HepG2 (cell line): ENCODE measurements around the gene ESRP2. TPM values are rescaled to one million over a fixed set of nuclear protein-coding genes. Genes with fewer than 3 reads are reported as not detected.

Experiments
- ATAD3A ChIP-seq: sonication (generic); formaldehyde crosslinking; IDR thresholded peaks from 2 replicates; pipeline ENCODE4 v1.4.0; 2020; ENCODE audit warnings: missing genetic modification reagents
- FOXO1 ChIP-seq: sonication (generic); formaldehyde crosslinking; IDR thresholded peaks from 2 replicates; pipeline ENCODE4 v1.4.0; 2020; ENCODE audit warnings: missing genetic modification reagents
- FOXP1 ChIP-seq, 2 experiments: fragments of 450-650 bp in 1 of 2; IDR thresholded peaks; 2 replicates each; pipeline ENCODE4 v1.6.1; 2017 to 2018; ENCODE audit warnings: antibody characterized with exemption in 1 of 2
- HOXA9 ChIP-seq: sonication (generic); formaldehyde crosslinking; IDR thresholded peaks from 2 replicates; pipeline ENCODE4 v1.8.1; 2022; ENCODE audit warnings: missing genetic modification reagents, mild to moderate bottlenecking, moderate library complexity, borderline replicate concordance
- JUN ChIP-seq: sonication (generic); formaldehyde crosslinking; IDR thresholded peaks from 2 replicates; pipeline ENCODE4 v1.4.0; 2020; ENCODE audit warnings: mild to moderate bottlenecking, missing genetic modification reagents
- KMT2B ChIP-seq: IDR thresholded peaks from 2 replicates; pipeline ENCODE4 v1.6.1; 2016; ENCODE audit warnings: missing genetic modification reagents, missing compliant biosample characterization
- MEF2D ChIP-seq: sonication (generic); formaldehyde crosslinking; IDR thresholded peaks from 2 replicates; pipeline ENCODE4 v1.5.1; 2020; ENCODE audit warnings: mild to moderate bottlenecking, missing genetic modification reagents
- NR2F6 ChIP-seq, 2 experiments: IDR thresholded peaks; 2 replicates each; pipeline ENCODE4 v1.6.1; 2016; ENCODE audit warnings: antibody characterized with exemption in 1 of 2, mild to moderate bottlenecking in 1 of 2
- RBM39 ChIP-seq: fragments of 200-400 bp; formaldehyde crosslinking; IDR thresholded peaks from one replicate; pipeline ENCODE4 v1.6.1; 2018; ENCODE audit warnings: antibody characterized with exemption, mild to moderate bottlenecking, low read depth, low read length; ENCODE audit not compliant: poor library complexity, severe bottlenecking
- RFX1 ChIP-seq: fragments of 450-650 bp; IDR thresholded peaks from 2 replicates; pipeline ENCODE4 v1.6.1; 2017
- SMARCE1 ChIP-seq: fragments of 450-650 bp; IDR thresholded peaks from 2 replicates; pipeline ENCODE4 v1.6.1; 2017; ENCODE audit warnings: borderline replicate concordance
- TBX2 ChIP-seq: sonication (generic); formaldehyde crosslinking; IDR thresholded peaks from 2 replicates; pipeline ENCODE4 v1.5.0; 2020; ENCODE audit warnings: missing genetic modification reagents, mild to moderate bottlenecking, borderline replicate concordance
- WIZ ChIP-seq: sonication (generic); formaldehyde crosslinking; IDR thresholded peaks from 2 replicates; pipeline ENCODE4 v1.5.1; 2020; ENCODE audit warnings: mild to moderate bottlenecking, missing genetic modification reagents
- ZNF224 ChIP-seq: sonication (generic); formaldehyde crosslinking; IDR thresholded peaks from 2 replicates; pipeline ENCODE4 v1.5.0; 2020; ENCODE audit warnings: mild to moderate bottlenecking, missing genetic modification reagents
- ZNF317 ChIP-seq: sonication (generic); formaldehyde crosslinking; IDR thresholded peaks from 2 replicates; pipeline ENCODE4 v1.5.0; 2020; ENCODE audit warnings: mild to moderate bottlenecking, missing genetic modification reagents
- ZNF33A ChIP-seq: sonication (generic); formaldehyde crosslinking; IDR thresholded peaks from 2 replicates; pipeline ENCODE4 v1.5.1; 2020; ENCODE audit warnings: missing genetic modification reagents, mild to moderate bottlenecking, moderate library complexity, borderline replicate concordance
- ZNF33B ChIP-seq: sonication (generic); formaldehyde crosslinking; IDR thresholded peaks from 2 replicates; pipeline ENCODE4 v1.5.1; 2020; ENCODE audit warnings: mild to moderate bottlenecking, missing genetic modification reagents
- ZNF530 ChIP-seq: sonication (generic); formaldehyde crosslinking; IDR thresholded peaks from 2 replicates; pipeline ENCODE4 v1.5.0; 2020; ENCODE audit warnings: low read depth, mild to moderate bottlenecking, missing genetic modification reagents
- ZNF572 ChIP-seq: sonication (generic); formaldehyde crosslinking; IDR thresholded peaks from 2 replicates; pipeline ENCODE4 v1.5.1; 2020; ENCODE audit warnings: mild to moderate bottlenecking, missing genetic modification reagents
- ZNF761 ChIP-seq: sonication (generic); formaldehyde crosslinking; conservative IDR thresholded peaks from 2 replicates; pipeline ENCODE4 v1.4.0; 2020; ENCODE audit warnings: mild to moderate bottlenecking, missing genetic modification reagents
- polyA plus RNA-seq, 8 experiments: library from polyadenylated mRNA; depleted of rRNA in 3 of 8; stranded (reverse) in 7 of 8; unstranded in 1 of 8; fragments of >200 nt; fragmentation: Illumina TruSeq in 4 of 8; extraction: Trizol in 4 of 8; gene quantifications; 2 replicates each; pipeline versions ENCODE4 v1.2.1 to v1.2.3, GENCODE V29; 2011 to 2016; ENCODE audit warnings: low read depth in 4 of 8, missing spikeins in 1 of 8, mixed read lengths in 1 of 8; ENCODE audit not compliant: insufficient read depth in 1 of 8
- total RNA-seq, 5 experiments: library from RNA; depleted of rRNA; stranded (reverse); fragments of >200 nt; fragmentation: Illumina TruSeq; extraction: Trizol; gene quantifications; 2 replicates each; pipeline ENCODE4 v1.2.3, GENCODE V29; 2016; ENCODE audit warnings: low read depth in 1 of 5
- TF ChIP-seq, protein P1 (sequence below): IDR thresholded peaks from 2 replicates; pipeline ENCODE4 v1.6.1; 2018; ENCODE audit warnings: missing genetic modification reagents
- TF ChIP-seq, protein P2 (sequence below): sonication (generic); formaldehyde crosslinking; conservative IDR thresholded peaks from 2 replicates; pipeline ENCODE4 v1.4.0; 2020; ENCODE audit warnings: missing genetic modification reagents
- TF ChIP-seq, protein P3 (sequence below): sonication (generic); formaldehyde crosslinking; IDR thresholded peaks from 2 replicates; pipeline ENCODE4 v1.9.0; 2022; ENCODE audit warnings: missing genetic modification reagents, mild to moderate bottlenecking, borderline replicate concordance
- TF ChIP-seq, protein P4 (sequence below): IDR thresholded peaks from 2 replicates; pipeline ENCODE4 v1.6.1; 2016

Gene ESRP2
- total and polyA plus RNA-seq, 2 of the 13 experiments (the other 11 are each of a cell fraction or from before 2014, with no cell fraction given) = 21.1 to 32.4 TPM

DNA sequence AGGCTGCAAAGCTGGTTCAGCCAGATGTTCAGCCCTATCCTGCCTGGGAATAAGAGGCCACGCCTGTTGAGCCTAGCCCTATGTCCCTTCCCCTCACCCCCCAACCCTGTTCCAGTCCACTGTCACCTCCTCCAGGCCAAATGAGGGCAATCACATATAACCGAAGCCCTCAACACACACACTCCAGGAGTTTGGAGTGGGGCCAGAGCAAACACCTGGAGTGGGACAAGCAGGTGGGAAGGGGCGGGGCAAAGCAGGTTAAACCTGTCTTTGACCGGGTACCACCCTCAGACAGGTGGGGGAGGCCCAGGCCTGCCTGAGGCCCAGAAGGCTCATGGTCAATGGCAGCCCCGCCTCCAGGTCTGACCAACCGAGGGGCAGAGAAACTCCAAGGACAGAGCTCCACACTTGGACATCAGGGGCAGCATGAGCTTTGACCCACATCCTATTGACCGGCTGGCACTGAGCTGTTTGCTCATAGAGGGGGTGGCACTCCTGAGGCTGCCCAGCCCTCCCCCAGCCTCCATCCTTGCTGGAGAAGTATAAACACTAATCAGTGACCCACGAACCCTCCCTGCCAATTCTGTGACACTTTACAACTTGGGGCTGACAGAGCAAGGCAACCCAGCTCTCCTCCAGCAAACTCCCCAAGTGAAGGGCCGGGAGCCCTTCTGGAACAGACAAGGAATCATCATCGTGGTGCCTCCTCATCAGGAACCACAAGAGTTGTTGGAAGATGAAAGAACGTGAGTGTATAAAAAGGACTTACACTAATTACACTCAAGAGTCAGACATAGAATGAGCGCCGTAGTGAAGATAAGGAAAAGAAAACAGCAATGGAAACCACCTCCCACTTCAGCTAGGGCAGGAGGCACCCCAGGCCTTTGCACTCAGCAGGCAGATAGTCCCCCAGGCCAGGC is 1.5 kb downstream of the ESRP2 start (continued):
- TF ChIP-seq ZNF33A (CRISPR knock-in tag) = no peak
- TF ChIP-seq ZNF572 (CRISPR knock-in tag) = peak; percentile 21
- TF ChIP-seq, protein P1, sequence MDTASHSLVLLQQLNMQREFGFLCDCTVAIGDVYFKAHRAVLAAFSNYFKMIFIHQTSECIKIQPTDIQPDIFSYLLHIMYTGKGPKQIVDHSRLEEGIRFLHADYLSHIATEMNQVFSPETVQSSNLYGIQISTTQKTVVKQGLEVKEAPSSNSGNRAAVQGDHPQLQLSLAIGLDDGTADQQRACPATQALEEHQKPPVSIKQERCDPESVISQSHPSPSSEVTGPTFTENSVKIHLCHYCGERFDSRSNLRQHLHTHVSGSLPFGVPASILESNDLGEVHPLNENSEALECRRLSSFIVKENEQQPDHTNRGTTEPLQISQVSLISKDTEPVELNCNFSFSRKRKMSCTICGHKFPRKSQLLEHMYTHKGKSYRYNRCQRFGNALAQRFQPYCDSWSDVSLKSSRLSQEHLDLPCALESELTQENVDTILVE = peak; percentile 78
- TF ChIP-seq, protein P2, sequence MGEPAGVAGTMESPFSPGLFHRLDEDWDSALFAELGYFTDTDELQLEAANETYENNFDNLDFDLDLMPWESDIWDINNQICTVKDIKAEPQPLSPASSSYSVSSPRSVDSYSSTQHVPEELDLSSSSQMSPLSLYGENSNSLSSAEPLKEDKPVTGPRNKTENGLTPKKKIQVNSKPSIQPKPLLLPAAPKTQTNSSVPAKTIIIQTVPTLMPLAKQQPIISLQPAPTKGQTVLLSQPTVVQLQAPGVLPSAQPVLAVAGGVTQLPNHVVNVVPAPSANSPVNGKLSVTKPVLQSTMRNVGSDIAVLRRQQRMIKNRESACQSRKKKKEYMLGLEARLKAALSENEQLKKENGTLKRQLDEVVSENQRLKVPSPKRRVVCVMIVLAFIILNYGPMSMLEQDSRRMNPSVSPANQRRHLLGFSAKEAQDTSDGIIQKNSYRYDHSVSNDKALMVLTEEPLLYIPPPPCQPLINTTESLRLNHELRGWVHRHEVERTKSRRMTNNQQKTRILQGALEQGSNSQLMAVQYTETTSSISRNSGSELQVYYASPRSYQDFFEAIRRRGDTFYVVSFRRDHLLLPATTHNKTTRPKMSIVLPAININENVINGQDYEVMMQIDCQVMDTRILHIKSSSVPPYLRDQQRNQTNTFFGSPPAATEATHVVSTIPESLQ (CRISPR knock-in tag) = no peak
- no peak for TF ChIP-seq ZNF317 (CRISPR knock-in tag)
- TF ChIP-seq NR2F6 (IDR thresholded peaks at IDR 0.05) = peak; percentile 47; the same call in 1 of the 2 replicates
- peak; percentile 77 for TF ChIP-seq NR2F6 (CRISPR knock-in tag; IDR thresholded peaks at IDR 0.05)
- TF ChIP-seq JUN (CRISPR knock-in tag) = 0 out of 2 replicates have a peak, but pooled peaks have one; percentile 29
- no peak for TF ChIP-seq RBM39
- no peak for TF ChIP-seq ZNF530 (CRISPR knock-in tag)
- TF ChIP-seq SMARCE1 = no peak
- TF ChIP-seq ZNF224 = no peak
- 0 out of 2 replicates have a peak, but pooled peaks have one; percentile 10 for TF ChIP-seq MEF2D (CRISPR knock-in tag)
- 0 out of 2 replicates have a peak, but pooled peaks have one; percentile 23 for TF ChIP-seq WIZ (CRISPR knock-in tag)
- no peak for TF ChIP-seq ZNF761 (CRISPR knock-in tag)
- TF ChIP-seq RFX1 = no peak
- TF ChIP-seq, protein P3, sequence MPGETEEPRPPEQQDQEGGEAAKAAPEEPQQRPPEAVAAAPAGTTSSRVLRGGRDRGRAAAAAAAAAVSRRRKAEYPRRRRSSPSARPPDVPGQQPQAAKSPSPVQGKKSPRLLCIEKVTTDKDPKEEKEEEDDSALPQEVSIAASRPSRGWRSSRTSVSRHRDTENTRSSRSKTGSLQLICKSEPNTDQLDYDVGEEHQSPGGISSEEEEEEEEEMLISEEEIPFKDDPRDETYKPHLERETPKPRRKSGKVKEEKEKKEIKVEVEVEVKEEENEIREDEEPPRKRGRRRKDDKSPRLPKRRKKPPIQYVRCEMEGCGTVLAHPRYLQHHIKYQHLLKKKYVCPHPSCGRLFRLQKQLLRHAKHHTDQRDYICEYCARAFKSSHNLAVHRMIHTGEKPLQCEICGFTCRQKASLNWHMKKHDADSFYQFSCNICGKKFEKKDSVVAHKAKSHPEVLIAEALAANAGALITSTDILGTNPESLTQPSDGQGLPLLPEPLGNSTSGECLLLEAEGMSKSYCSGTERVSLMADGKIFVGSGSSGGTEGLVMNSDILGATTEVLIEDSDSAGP (CRISPR knock-in tag) = peak; percentile 79
- TF ChIP-seq TBX2 = peak; percentile 38
- no peak for TF ChIP-seq KMT2B (CRISPR knock-in tag)
- peak; percentile 69; the same call in 1 of the 2 replicates for TF ChIP-seq FOXO1 (CRISPR knock-in tag)
- no peak for TF ChIP-seq FOXP1 (IDR thresholded peaks at IDR 0.05)
- peak; percentile 74; the same call in 1 of the 2 replicates for TF ChIP-seq FOXP1 (CRISPR knock-in tag; IDR thresholded peaks at IDR 0.05)
- TF ChIP-seq, protein P4, sequence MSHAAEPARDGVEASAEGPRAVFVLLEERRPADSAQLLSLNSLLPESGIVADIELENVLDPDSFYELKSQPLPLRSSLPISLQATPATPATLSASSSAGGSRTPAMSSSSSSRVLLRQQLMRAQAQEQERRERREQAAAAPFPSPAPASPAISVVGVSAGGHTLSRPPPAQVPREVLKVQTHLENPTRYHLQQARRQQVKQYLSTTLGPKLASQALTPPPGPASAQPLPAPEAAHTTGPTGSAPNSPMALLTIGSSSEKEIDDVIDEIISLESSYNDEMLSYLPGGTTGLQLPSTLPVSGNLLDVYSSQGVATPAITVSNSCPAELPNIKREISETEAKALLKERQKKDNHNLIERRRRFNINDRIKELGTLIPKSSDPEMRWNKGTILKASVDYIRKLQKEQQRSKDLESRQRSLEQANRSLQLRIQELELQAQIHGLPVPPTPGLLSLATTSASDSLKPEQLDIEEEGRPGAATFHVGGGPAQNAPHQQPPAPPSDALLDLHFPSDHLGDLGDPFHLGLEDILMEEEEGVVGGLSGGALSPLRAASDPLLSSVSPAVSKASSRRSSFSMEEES (CRISPR knock-in tag) = no peak
- TF ChIP-seq ATAD3A (CRISPR knock-in tag) = no peak
- no peak for TF ChIP-seq HOXA9
- no peak for TF ChIP-seq ZNF33B (CRISPR knock-in tag)
